T-cell (primary cell): ENCODE results near the gene FAM241B. TPM values are rescaled to one million over a fixed set of nuclear protein-coding genes. Genes with fewer than 3 reads are reported as not detected.

ENCODE experiments used
- ATAC-seq, 4 experiments: fragments of 200-7000 bp in 3 of 4; fragments of 150-1000 bp in 1 of 4; cut with Tn5 transposase; replicated peaks in 1 of 4; 1 replicate in 3 of 4; 2 replicates in 1 of 4; pipeline ENCODE4 v1.10.0; 2021; ENCODE audit warnings: moderate library complexity in 3 of 4, mild to moderate bottlenecking in 2 of 4, moderate number of reproducible peaks in 1 of 4
- CTCF ChIA-PET, 2 donors: fragments of 300-600 bp; sonication (Branson Sonifier 250); formaldehyde crosslinking; loops; one replicate each; lab custom pipeline; 2022; ENCODE audit warnings: antibody characterized with exemption in 2 of 2; lab: Charles Lee
- POLR2A ChIA-PET, 2 donors: fragments of 300-600 bp; sonication (Branson Sonifier 250); formaldehyde crosslinking; loops; one replicate each; lab custom pipeline; 2022; ENCODE audit warnings: antibody characterized with exemption in 2 of 2; lab: Charles Lee
- DNase-seq, 35 experiments: peaks; one replicate each; pipeline versions ENCODE4 v3.0.0 to v3.0.0-alpha.2; 2013 to 2023
- H3K27ac ChIP-seq: one replicate; pipeline ENCODE4 v1.5.1; 2013; ENCODE audit warnings: low read length
- H3K27me3 ChIP-seq, 2 experiments: replicated peaks in 1 of 2; 1 replicate in 1 of 2; 2 replicates in 1 of 2; pipeline versions ENCODE4 v1.6.1 to v1.7.0; 2013; ENCODE audit warnings: low read length in 1 of 2, mixed read lengths in 1 of 2; ENCODE audit not compliant: control insufficient read depth in 2 of 2, insufficient read depth in 2 of 2; ENCODE audit errors: extremely low read depth in 1 of 2
- H3K36me3 ChIP-seq, 2 donors: 1 replicate in 1 of 2; 2 replicates in 1 of 2; pipeline versions ENCODE4 v1.6.1 to v1.7.0; 2013; ENCODE audit warnings: low read length in 1 of 2; ENCODE audit not compliant: control insufficient read depth in 2 of 2, insufficient read depth in 1 of 2; ENCODE audit errors: extremely low read depth in 1 of 2
- H3K4me1 ChIP-seq, 2 experiments: 1 replicate in 1 of 2; 2 replicates in 1 of 2; pipeline versions ENCODE4 v1.6.1 to v1.7.0; 2013; ENCODE audit warnings: low read length in 2 of 2, mixed read lengths in 1 of 2; ENCODE audit not compliant: insufficient read depth in 2 of 2, control insufficient read depth in 1 of 2; ENCODE audit errors: extremely low read depth in 1 of 2
- H3K4me3 ChIP-seq, 2 donors: 1 replicate in 1 of 2; 2 replicates in 1 of 2; pipeline versions ENCODE4 v1.5.1 to v1.7.0; 2013; ENCODE audit warnings: mild to moderate bottlenecking in 2 of 2, low read length in 1 of 2, moderate library complexity in 1 of 2; ENCODE audit not compliant: control insufficient read depth in 1 of 2; ENCODE audit errors: extremely low read depth in 1 of 2
- H3K9me3 ChIP-seq: 2 replicates; pipeline ENCODE4 v1.7.0; 2013
- H3K27ac Mint-ChIP-seq, 2 donors: one replicate each; pipeline ENCODE4 v1.8.0; 2020 to 2021; ENCODE audit warnings: mild to moderate bottlenecking in 2 of 2, mixed read lengths in 2 of 2
- H3K27me3 Mint-ChIP-seq, 2 donors: one replicate each; pipeline ENCODE4 v1.8.0; 2021 to 2022; ENCODE audit warnings: mixed read lengths in 2 of 2
- H3K36me3 Mint-ChIP-seq: one replicate; pipeline ENCODE4 v1.8.0; 2021; ENCODE audit warnings: mixed read lengths
- H3K4me1 Mint-ChIP-seq, 3 donors: one replicate each; pipeline ENCODE4 v1.8.0; 2020 to 2022; ENCODE audit warnings: mixed read lengths in 3 of 3, mild to moderate bottlenecking in 1 of 3
- H3K4me3 Mint-ChIP-seq, 3 donors: one replicate each; pipeline ENCODE4 v1.8.0; 2020 to 2022; ENCODE audit warnings: mild to moderate bottlenecking in 3 of 3, mixed read lengths in 3 of 3, moderate library complexity in 3 of 3
- H3K9me3 Mint-ChIP-seq, 3 donors: one replicate each; pipeline ENCODE4 v1.8.0; 2020 to 2022; ENCODE audit warnings: mixed read lengths in 3 of 3
- WGBS: methylation state at CpG from one replicate; pipeline ENCODE4 v1.1.5; 2013; ENCODE audit warnings: missing lambda C conversion rate; ENCODE audit not compliant: insufficient coverage; 5-methylcytosine and 5-hydroxymethylcytosine counted together
- total RNA-seq, 35 experiments: library from RNA in 6 of 35; stranded (reverse) in 6 of 35; fragments of 120-200 nt in 1 of 35; gene quantifications; one replicate each; pipeline versions ENCODE4 v1.2.1 to v1.2.4 and lab custom pipeline; 2013 to 2026

Gene FAM241B
- total RNA-seq, 5 donors from 2014 or later (not counting 1 experiment from before 2014, with no cell fraction given): 7.4 to 11.8 (median 9.2) TPM

DNA sequence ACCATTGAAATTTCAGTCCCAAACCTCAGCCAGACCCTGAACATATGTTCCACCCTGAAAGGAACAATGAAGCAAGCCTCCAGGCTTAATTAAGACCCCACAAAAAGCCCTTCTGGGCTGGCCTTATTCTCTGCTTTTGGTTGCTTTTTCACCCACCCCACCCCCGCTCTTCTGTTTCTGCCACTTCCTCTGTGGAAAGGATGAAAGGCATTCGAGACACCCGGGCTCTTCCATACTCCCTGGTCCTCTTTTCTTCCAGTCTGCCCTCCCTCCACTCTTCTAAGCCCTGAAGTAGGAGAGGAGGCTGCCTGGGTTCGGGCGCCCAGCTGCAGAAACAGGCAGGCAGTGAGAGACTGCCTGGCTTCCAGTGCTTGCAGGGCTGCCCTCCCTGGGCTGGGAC is 9.4 kb upstream of the FAM241B start:
- peaks cover 0 to 8% of the 10 kb centered on the region in 2 experiments for H3K27me3 ChIP-seq
- Mint-ChIP-seq H3K27ac (no peak overlapping the region), H3K4me1 (peaks cover 43 to 46% (median 45%) of the 10 kb centered on the region in 3 donors), H3K4me3 (peak overlapping the region in 1 of 3 donors; percentile 49), H3K9me3 (peaks cover 0 to 17% (median 13%) of the 10 kb centered on the region in 3 donors), H3K27me3 (peaks cover 0 to 3% of the 10 kb centered on the region in 2 donors), H3K36me3 (no peaks in the 10 kb centered on the region)
- ChIA-PET POLR2A (no interaction called here), CTCF (no interaction called here)
- DNase-seq (no peak), ATAC-seq (peak in 3 of 4 experiments; percentile 36 to 57 (median 38))
- no peaks in the 10 kb centered on the region for H3K36me3 ChIP-seq
- H3K4me3 ChIP-seq: no peak overlapping the region
- no peak overlapping the region for H3K27ac ChIP-seq
- no CpG with 5 or more reads among the region's 5 CpGs for WGBS
- H3K9me3 ChIP-seq: no peaks in the 10 kb centered on the region
- H3K4me1 ChIP-seq: peaks cover 5 to 10% of the 10 kb centered on the region in 2 experiments

- peak overlapping the region; percentile 88 to 90 for H3K27ac Mint-ChIP-seq
- H3K27ac ChIP-seq: peak overlapping the region; percentile 45
- DNase-seq (peak in 1 of 35 experiments; percentile 34), ATAC-seq (peak; percentile 70 to 96 (median 86))
- peaks cover 0 to 5% of the 10 kb centered on the region in 2 experiments for H3K27me3 ChIP-seq
- POLR2A ChIA-PET: no interaction called here
- no peaks in the 10 kb centered on the region for H3K9me3 ChIP-seq
- no peaks in the 10 kb centered on the region for H3K36me3 Mint-ChIP-seq
- peak overlapping the region; percentile 3 to 19 (median 4) for H3K4me3 Mint-ChIP-seq
- no peaks in the 10 kb centered on the region for H3K36me3 ChIP-seq
- H3K4me3 ChIP-seq: no peak overlapping the region
- H3K27me3 Mint-ChIP-seq: no peaks in the 10 kb centered on the region
- CTCF ChIA-PET: no interaction called here
- peaks cover 5 to 12% of the 10 kb centered on the region in 2 experiments for H3K4me1 ChIP-seq
- WGBS: no CpG with 5 or more reads among the region's 2 CpGs
- H3K9me3 Mint-ChIP-seq: peaks cover 0 to 17% (median 13%) of the 10 kb centered on the region in 3 donors
- peaks cover 43 to 55% (median 51%) of the 10 kb centered on the region in 3 donors for H3K4me1 Mint-ChIP-seq
These were observed 5.7 kb upstream of the FAM241B start for GRCh38 chr10:69624245-69624786.

DNA sequence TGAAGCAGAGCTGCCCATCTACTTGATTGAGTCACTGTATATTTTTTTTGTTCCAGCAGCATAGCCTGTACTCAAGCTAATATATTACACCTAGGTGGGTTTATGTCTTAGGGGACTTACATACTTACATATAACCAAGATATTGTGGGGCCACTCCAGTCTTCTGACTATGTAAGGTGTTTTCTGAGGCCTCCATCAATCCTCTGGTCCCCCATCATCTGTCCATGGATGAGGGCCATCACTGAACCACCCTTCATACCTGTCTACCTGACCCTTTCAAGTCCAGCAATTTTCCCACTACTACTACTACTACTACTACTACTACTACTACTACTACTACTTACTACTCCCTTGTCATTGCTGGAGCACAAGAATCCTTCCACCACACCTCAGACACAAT is 3.2 kb upstream of the FAM241B start:
- no peaks in the 10 kb centered on the region for H3K27me3 Mint-ChIP-seq
- DNase-seq (no peak), ATAC-seq (no peak)
- H3K36me3 ChIP-seq: no peaks in the 10 kb centered on the region
- H3K27ac Mint-ChIP-seq: no peak overlapping the region
- no peak overlapping the region for H3K4me3 Mint-ChIP-seq
- H3K4me1 Mint-ChIP-seq: peaks cover 33 to 46% (median 42%) of the 10 kb centered on the region in 3 donors
- POLR2A ChIA-PET: interaction anchor here in 1 of 2 donors (0.7 kb wide), 1 partner anchor 293 kb away, joined by 3 read pairs; no protein-coding TSS in a partner anchor
- H3K4me3 ChIP-seq: no peak overlapping the region
- CTCF ChIA-PET: interaction anchor here in 1 of 2 donors (0.7 kb wide), 1 partner anchor 39 kb away, joined by 3 read pairs; no protein-coding TSS in a partner anchor
- peaks cover 0 to 17% (median 13%) of the 10 kb centered on the region in 3 donors for H3K9me3 Mint-ChIP-seq
- H3K27ac ChIP-seq: no peak overlapping the region
- no peaks in the 10 kb centered on the region for H3K27me3 ChIP-seq
- H3K36me3 Mint-ChIP-seq: no peaks in the 10 kb centered on the region
- H3K4me1 ChIP-seq: peaks cover 2 to 16% of the 10 kb centered on the region in 2 experiments
- no peaks in the 10 kb centered on the region for H3K9me3 ChIP-seq

DNA sequence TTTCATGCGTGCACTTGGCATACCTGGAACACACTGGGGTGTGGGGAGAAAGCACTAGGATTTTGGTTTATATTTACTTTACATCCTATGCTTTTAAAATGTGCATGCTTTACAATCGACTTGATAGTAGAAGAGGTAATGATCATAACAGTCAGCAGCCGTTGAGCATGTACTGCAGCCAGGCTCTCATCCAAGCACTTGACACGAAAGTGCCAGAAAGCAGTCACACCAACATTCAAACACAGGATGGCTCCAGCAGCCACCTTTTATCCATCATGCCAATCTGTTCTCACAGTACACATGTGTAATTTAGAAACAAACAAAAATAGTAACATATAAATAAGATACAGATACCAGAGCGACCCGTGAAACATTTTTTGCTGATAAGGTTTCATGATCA is 1.2 kb upstream of the FAM241B start:
- no peaks in the 10 kb centered on the region for H3K27me3 Mint-ChIP-seq
- CTCF ChIA-PET: interaction anchor here (0.5 to 1.0 kb wide), 9 partner anchors 9 to 731 kb away, joined by 3 to 6 read pairs (median 4); no protein-coding TSS in a partner anchor
- Histone ChIP-seq H3K4me3 (no peak overlapping the region), H3K9me3 (no peaks in the 10 kb centered on the region), H3K27ac (no peak overlapping the region), H3K27me3 (no peaks in the 10 kb centered on the region), H3K36me3 (no peaks in the 10 kb centered on the region), H3K4me1 (peaks cover 2 to 16% of the 10 kb centered on the region in 2 experiments)
- peak overlapping the region; percentile 65 to 76 (median 69) for H3K4me3 Mint-ChIP-seq
- no peak for DNase-seq
- no peak for ATAC-seq
- POLR2A ChIA-PET: no interaction called here
- peaks cover 0 to 11% (median 6%) of the 10 kb centered on the region in 3 donors for H3K9me3 Mint-ChIP-seq
- H3K36me3 Mint-ChIP-seq: peaks cover 10% of the 10 kb centered on the region
- peaks cover 27 to 40% (median 33%) of the 10 kb centered on the region in 3 donors for H3K4me1 Mint-ChIP-seq
- no peak overlapping the region for H3K27ac Mint-ChIP-seq
- 90% methylated on average over 2 of the region's 6 CpGs for WGBS

- ChIA-PET POLR2A (interaction anchor here in 1 of 2 donors (0.6 kb wide), 1 partner anchor 8 kb away, joined by 4 read pairs; no protein-coding TSS in a partner anchor), CTCF (interaction anchor here (0.5 to 1.0 kb wide), 9 partner anchors 8 to 732 kb away, joined by 3 to 6 read pairs (median 4); no protein-coding TSS in a partner anchor)
- Mint-ChIP-seq H3K9me3 (peaks cover 0 to 5% (median 4%) of the 10 kb centered on the region in 3 donors), H3K36me3 (peaks cover 13% of the 10 kb centered on the region), H3K4me1 (peaks cover 21 to 34% (median 26%) of the 10 kb centered on the region in 3 donors), H3K27ac (peak overlapping the region in 1 of 2 donors; percentile 52), H3K4me3 (peak overlapping the region; percentile 65 to 76 (median 69)), H3K27me3 (no peaks in the 10 kb centered on the region)
- ATAC-seq (no peak), DNase-seq (no peak)
- Histone ChIP-seq H3K27ac (peak overlapping the region; percentile 32), H3K4me1 (peaks cover 0 to 16% of the 10 kb centered on the region in 2 experiments), H3K27me3 (no peaks in the 10 kb centered on the region), H3K9me3 (no peaks in the 10 kb centered on the region), H3K4me3 (peak overlapping the region; percentile 44 to 52), H3K36me3 (no peaks in the 10 kb centered on the region)
- WGBS: 53% methylated on average over 2 of the region's 2 CpGs
These were observed 539 bp upstream of the FAM241B start for GRCh38 chr10:69629519-69629896.

- H3K4me3 Mint-ChIP-seq: peak overlapping the region; percentile 64 to 76 (median 76)
- Histone ChIP-seq H3K27ac (no peak overlapping the region), H3K4me3 (peak overlapping the region; percentile 51 to 54), H3K9me3 (no peaks in the 10 kb centered on the region), H3K4me1 (peaks cover 0 to 16% of the 10 kb centered on the region in 2 experiments), H3K36me3 (no peaks in the 10 kb centered on the region), H3K27me3 (no peaks in the 10 kb centered on the region)
- ChIA-PET POLR2A (interaction anchor here in 1 of 2 donors (0.6 kb wide), 1 partner anchor 998 kb away, joined by 9 read pairs; no protein-coding TSS in a partner anchor), CTCF (no interaction called here)
- H3K9me3 Mint-ChIP-seq: no peaks in the 10 kb centered on the region
- 85% methylated on average over 15 of the region's 24 CpGs for WGBS
- no peaks in the 10 kb centered on the region for H3K27me3 Mint-ChIP-seq
- peaks cover 12 to 25% (median 21%) of the 10 kb centered on the region in 3 donors for H3K4me1 Mint-ChIP-seq
- ATAC-seq (no peak), DNase-seq (peak in 1 of 35 experiments; percentile 16)
- H3K36me3 Mint-ChIP-seq: peaks cover 13% of the 10 kb centered on the region
- H3K27ac Mint-ChIP-seq: peak overlapping the region; percentile 52 to 64
These were observed 779 bp downstream of the FAM241B start for GRCh38 chr10:69630651-69631400.
